Cardiac fibroblast (primary cell): ENCODE data around the gene AKR1B1.

Experiments used
- DNase-seq, 2 donors: peaks; one replicate each; pipeline versions ENCODE4 v3.0.0 to v3.0.0-alpha.2; 2010; ENCODE audit warnings: low read depth in 2 of 2
- H3K4me3 ChIP-seq, 2 donors: replicated peaks in 1 of 2; 1 replicate in 1 of 2; 2 replicates in 1 of 2; pipeline ENCODE4 v1.5.1; 2011; ENCODE audit warnings: low read depth in 2 of 2, low read length in 2 of 2, mild to moderate bottlenecking in 2 of 2, moderate library complexity in 1 of 2
- TF ChIP-seq, protein P1 (sequence below): IDR thresholded peaks from one replicate; pipeline ENCODE4 v1.5.1; 2011; ENCODE audit warnings: low read depth, mild to moderate bottlenecking, low read length, inconsistent platforms

The AKR1B1 gene

DNA sequence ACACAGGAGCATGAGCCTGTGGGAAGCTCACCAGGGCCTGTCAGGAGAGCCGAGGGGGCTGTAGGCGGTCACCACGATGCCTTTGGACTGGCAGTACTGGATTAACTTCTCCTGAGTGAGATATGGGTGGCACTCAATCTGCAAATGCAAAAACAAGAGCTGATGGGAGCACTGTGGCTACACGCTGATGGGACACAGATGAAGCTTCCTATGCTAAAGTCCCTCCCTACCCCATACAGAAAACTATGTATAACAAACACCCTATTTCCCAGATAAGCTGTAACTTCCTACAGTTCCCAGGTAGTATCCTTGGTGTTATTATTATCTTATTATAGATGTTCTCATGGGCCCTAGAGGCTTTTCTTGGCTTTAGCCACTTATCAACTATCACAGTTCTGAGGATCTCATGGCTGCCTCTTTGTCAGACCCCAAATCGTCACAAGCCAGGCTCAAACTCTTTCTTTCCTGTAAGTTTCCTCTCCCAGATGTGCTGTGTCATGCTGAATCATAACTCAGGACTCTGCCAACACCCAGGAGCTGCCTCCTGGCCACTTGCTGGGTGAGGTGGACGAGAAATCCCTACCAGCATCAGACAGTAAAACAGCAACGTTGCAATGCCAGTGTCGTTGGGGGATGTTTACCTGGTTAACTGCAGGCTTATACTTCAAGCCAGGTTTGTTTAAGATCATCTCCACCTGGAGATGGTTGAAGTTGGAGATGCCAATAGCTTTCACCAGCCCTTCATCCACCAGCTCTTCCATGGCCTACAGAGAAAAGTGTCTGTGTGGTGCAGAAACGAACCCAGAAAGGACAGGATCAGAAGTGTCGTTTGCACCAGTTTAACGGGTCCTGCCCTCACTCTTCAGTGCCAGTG is 10.3 kb downstream of the AKR1B1 start:
- H3K4me3 ChIP-seq = no peak overlapping the region
- DNase-seq = peak; percentile 86 to 96
- TF ChIP-seq, protein P1, sequence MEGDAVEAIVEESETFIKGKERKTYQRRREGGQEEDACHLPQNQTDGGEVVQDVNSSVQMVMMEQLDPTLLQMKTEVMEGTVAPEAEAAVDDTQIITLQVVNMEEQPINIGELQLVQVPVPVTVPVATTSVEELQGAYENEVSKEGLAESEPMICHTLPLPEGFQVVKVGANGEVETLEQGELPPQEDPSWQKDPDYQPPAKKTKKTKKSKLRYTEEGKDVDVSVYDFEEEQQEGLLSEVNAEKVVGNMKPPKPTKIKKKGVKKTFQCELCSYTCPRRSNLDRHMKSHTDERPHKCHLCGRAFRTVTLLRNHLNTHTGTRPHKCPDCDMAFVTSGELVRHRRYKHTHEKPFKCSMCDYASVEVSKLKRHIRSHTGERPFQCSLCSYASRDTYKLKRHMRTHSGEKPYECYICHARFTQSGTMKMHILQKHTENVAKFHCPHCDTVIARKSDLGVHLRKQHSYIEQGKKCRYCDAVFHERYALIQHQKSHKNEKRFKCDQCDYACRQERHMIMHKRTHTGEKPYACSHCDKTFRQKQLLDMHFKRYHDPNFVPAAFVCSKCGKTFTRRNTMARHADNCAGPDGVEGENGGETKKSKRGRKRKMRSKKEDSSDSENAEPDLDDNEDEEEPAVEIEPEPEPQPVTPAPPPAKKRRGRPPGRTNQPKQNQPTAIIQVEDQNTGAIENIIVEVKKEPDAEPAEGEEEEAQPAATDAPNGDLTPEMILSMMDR = no peak

DNA sequence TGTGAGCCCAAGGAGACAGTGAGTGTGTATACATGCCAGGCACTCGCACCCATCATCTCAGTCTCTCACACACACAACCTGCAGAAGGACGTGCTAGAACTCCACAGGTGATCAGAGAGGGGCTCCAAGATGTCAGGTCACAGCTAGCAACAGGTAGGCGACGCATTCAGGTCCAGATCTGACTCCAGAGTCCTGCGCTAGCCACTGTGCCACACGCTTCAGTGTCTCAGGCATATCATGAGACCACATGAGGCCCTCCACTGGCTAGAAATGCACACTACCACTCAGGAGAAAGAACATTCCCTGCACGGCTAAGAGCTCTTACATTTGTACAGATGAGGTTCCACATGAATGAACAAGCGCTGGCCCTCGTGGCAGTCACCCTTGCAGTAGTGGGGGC is 11.5 kb downstream of the AKR1B1 start:
- DNase-seq = no peak
- no peak overlapping the region for H3K4me3 ChIP-seq
- TF ChIP-seq, protein P1 = no peak

DNA sequence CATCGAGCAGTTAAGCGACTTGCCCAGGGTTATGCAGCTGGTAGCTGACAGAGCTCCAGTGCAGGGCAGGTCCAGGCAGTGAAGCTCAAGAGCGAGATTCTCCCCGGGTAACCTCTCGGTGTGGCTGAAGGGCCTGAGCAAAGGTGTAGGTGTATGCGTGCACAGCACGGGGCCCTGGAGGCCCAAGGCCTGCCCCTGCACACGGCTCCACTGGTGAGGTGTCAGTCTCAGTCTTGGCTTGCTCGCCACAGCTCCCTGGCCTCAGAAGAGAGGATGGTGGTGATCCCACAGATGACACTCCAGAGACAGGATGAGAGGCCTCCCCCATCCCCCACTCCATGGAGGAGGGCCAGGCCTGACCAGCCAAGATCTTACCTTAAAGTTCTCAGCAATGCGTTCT is 12.0 kb downstream of the AKR1B1 start:
- DNase-seq = no peak
- no peak overlapping the region for H3K4me3 ChIP-seq
- TF ChIP-seq, protein P1 = no peak

DNA sequence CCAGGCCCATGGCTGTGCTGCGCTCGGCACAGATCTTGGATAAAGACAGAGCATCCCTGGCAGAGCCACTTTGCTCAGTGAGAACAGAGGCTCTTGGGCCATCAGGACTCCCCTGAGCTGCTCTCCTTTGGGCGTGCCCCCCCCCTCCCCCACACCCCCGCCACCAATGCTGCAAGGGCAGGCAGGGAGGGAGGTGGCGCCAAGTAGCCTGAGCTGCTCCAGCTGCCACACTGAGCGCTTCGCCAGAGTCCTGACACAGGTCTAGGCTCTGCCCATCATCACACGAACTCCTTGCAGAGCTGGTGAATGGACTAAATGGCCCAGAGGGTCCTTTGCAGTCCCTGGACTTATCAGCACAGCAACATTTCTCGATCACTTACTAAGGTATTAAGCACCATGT is 12.5 kb downstream of the AKR1B1 start:
- no peak overlapping the region for H3K4me3 ChIP-seq
- TF ChIP-seq, protein P1 = no peak
- DNase-seq = no peak

DNA sequence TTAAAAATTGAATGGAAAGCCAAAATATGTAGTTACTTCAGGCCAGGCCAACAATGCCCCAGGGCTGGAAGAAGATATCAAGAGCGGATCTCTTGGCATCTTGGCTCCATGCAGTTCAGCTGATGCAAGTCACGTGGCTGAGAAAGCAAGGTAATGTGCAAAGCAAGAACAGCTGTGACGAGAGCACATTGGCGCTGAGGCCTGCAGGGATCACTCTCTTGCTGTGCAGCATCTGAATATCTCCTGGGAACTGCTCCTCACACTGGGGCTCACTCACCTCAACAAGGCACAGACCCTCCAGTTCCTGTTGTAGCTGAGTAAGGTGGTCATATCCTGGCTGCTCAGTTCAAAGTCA is 14.0 kb downstream of the AKR1B1 start:
- TF ChIP-seq, protein P1 = no peak
- H3K4me3 ChIP-seq = no peak overlapping the region
- DNase-seq = no peak

DNA sequence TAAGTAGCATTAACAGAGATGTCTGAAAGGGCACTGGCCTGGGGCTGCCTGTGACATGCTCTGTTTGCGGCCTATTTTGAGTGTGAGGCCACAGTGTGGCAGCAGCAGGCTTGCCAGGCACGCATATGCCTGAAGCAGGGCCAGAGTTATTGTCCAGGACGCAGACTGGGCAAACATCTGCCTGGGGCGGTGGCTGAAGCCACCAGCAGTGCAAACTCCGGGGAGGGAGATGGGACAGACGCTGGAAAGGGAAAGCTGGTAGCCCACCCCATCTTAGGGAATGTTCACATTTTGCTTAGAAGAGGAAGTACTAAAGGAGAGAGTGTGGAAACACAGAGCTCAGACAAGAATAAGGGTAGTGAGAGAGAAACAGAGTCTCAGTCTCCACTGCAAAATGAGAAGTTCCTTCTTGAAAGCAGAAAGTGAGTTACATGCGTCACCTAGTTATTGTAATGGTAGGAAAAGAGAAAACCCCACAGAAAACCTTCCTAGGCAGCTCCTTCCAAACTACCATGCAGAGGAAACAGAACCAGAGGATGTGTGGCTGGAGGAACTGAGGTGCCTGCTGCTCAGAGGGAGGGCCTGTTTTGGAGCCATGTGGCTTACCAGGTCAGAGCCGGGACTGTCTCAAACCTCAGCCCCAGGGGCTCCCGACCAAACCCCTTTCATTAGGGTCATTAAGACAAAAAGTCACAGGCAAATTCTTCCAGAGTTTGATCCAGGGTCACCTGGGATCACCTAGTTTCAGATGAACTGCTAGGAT is 14.5 kb downstream of the AKR1B1 start:
- TF ChIP-seq, protein P1 = no peak
- no peak overlapping the region for H3K4me3 ChIP-seq
- no peak for DNase-seq
